MM.1S (cell line): ENCODE results near the gene STK32C.

Experiments used
- DNase-seq: peaks from one replicate; pipeline ENCODE4 v3.0.0-alpha.2; 2015
- H2AFZ ChIP-seq: fragments of 300-600 bp; sonication (generic); 2 replicates; pipeline ENCODE4 v1.6.0; 2016; ENCODE audit warnings: antibody characterized with exemption, low read length
- H3F3A ChIP-seq: fragments of 300-600 bp; sonication (generic); 2 replicates; pipeline ENCODE4 v1.6.1; 2016; ENCODE audit warnings: mild to moderate bottlenecking, antibody characterized with exemption, low read length, moderate library complexity, mixed read lengths; ENCODE audit not compliant: insufficient read depth
- H3K27ac ChIP-seq: fragments of 300-600 bp; sonication (generic); 2 replicates; pipeline ENCODE4 v1.5.1; 2016; ENCODE audit warnings: mild to moderate bottlenecking, low read length
- H3K27me3 ChIP-seq: fragments of 300-600 bp; sonication (generic); replicated peaks from 2 replicates; pipeline ENCODE4 v1.6.0; 2016; ENCODE audit warnings: low read length; ENCODE audit not compliant: insufficient read depth
- H3K36me3 ChIP-seq: fragments of 300-600 bp; sonication (generic); replicated peaks from 2 replicates; pipeline ENCODE4 v1.6.1; 2016; ENCODE audit warnings: mild to moderate bottlenecking, low read length, mixed read lengths; ENCODE audit not compliant: insufficient read depth
- H3K4me1 ChIP-seq: fragments of 300-600 bp; sonication (generic); 2 replicates; pipeline ENCODE4 v1.6.1; 2016; ENCODE audit warnings: low read length, mixed read lengths
- H3K4me2 ChIP-seq: fragments of 300-600 bp; sonication (generic); 2 replicates; pipeline ENCODE4 v1.6.0; 2016; ENCODE audit warnings: low read depth, low read length
- H3K4me3 ChIP-seq: fragments of 300-600 bp; sonication (generic); 2 replicates; pipeline ENCODE4 v1.5.1; 2016; ENCODE audit warnings: low read length, mixed read lengths
- H3K79me2 ChIP-seq: fragments of 300-600 bp; sonication (generic); 2 replicates; pipeline ENCODE4 v1.6.1; 2016; ENCODE audit warnings: mixed run types, low read length, mixed read lengths
- H3K9ac ChIP-seq: fragments of 300-600 bp; sonication (generic); 2 replicates; pipeline ENCODE4 v1.6.1; 2016; ENCODE audit warnings: low read length, mixed read lengths
- H3K9me2 ChIP-seq: fragments of 300-600 bp; sonication (generic); replicated peaks from 2 replicates; pipeline ENCODE4 v1.6.1; 2016; ENCODE audit warnings: mild to moderate bottlenecking, low read length, mixed read lengths; ENCODE audit not compliant: insufficient read depth
- H3K9me3 ChIP-seq: fragments of 300-600 bp; sonication (generic); replicated peaks from 2 replicates; pipeline ENCODE4 v1.6.1; 2016; ENCODE audit warnings: mild to moderate bottlenecking, low read length, mixed read lengths; ENCODE audit not compliant: insufficient read depth
- H4K20me1 ChIP-seq: fragments of 300-600 bp; sonication (generic); 2 replicates; pipeline ENCODE4 v1.6.1; 2016; ENCODE audit warnings: mild to moderate bottlenecking, low read length, moderate library complexity, mixed read lengths; ENCODE audit not compliant: insufficient read depth
- EZH2 ChIP-seq: fragments of 300-600 bp; sonication (generic); optimal IDR thresholded peaks from 2 replicates; pipeline ENCODE3; 2017; ENCODE audit warnings: low read depth, mild to moderate bottlenecking, antibody characterized with exemption, low read length, mixed read lengths
- EZH2phosphoT487 ChIP-seq: fragments of 300-600 bp; sonication (generic); IDR thresholded peaks from 2 replicates; pipeline ENCODE4 v1.6.1; 2018; ENCODE audit warnings: antibody characterized with exemption, low read length
- TF ChIP-seq, protein P1 (sequence below): fragments of 300-600 bp; sonication (generic); IDR thresholded peaks from 2 replicates; pipeline ENCODE4 v1.5.1; 2016; ENCODE audit warnings: antibody characterized with exemption, low read length, mixed read lengths

Gene STK32C

DNA sequence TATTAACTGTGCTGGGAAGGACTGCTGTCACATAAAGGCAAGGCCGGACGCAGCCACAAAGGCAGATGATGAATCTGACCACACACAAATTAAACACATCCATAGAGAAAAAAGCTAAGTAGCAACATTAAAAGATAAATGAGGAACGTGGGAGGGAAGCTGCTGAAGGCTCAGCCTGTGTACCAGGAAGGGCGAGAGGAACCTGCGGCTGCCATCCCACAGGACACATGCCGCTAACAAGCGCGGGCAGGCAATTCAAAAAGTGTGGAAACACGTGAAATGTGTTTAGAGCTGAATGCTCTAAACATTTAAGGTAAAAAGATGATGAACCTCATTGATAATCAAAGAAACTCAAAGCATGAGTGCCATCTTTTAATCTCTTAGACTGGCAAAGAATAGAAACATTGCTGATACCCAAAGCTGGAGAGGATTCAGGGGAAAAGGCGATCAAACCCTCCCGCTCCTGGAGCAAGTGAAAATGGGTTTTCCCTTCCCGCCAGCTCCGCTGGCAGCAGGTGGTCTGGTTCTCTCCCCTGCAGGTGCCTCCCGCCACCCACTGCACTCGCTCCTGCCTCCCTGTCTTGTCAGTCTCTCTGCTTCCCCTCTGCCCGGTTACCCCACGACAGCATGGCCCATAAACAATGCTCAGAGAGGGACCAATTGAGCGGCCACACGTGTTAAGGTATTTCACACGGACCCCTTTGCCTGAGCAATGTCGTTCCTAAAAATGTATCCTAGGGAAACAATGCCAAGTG lies 4.2 kb downstream of the STK32C start:
- Histone ChIP-seq H3K27me3 (no peaks in the 10 kb centered on the region), H3K9me2 (no peaks in the 10 kb centered on the region), H3K4me3 (peak overlapping the region; percentile 55), H3K9ac (peak overlapping the region; percentile 38), H3K79me2 (peaks cover 75% of the 10 kb centered on the region), H3K36me3 (no peaks in the 10 kb centered on the region), H2AFZ (peak overlapping the region; percentile 25; the same call in 1 of the 2 replicates), H4K20me1 (no peaks in the 10 kb centered on the region), H3K27ac (peak overlapping the region; percentile 85), H3K4me1 (peaks cover 23% of the 10 kb centered on the region), H3K4me2 (peak overlapping the region; percentile 79), H3F3A (peaks cover 19% of the 10 kb centered on the region), H3K9me3 (no peaks in the 10 kb centered on the region)
- TF ChIP-seq EZH2 (no peak), EZH2phosphoT487 (no peak)
- TF ChIP-seq, protein P1, sequence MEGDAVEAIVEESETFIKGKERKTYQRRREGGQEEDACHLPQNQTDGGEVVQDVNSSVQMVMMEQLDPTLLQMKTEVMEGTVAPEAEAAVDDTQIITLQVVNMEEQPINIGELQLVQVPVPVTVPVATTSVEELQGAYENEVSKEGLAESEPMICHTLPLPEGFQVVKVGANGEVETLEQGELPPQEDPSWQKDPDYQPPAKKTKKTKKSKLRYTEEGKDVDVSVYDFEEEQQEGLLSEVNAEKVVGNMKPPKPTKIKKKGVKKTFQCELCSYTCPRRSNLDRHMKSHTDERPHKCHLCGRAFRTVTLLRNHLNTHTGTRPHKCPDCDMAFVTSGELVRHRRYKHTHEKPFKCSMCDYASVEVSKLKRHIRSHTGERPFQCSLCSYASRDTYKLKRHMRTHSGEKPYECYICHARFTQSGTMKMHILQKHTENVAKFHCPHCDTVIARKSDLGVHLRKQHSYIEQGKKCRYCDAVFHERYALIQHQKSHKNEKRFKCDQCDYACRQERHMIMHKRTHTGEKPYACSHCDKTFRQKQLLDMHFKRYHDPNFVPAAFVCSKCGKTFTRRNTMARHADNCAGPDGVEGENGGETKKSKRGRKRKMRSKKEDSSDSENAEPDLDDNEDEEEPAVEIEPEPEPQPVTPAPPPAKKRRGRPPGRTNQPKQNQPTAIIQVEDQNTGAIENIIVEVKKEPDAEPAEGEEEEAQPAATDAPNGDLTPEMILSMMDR, result no peak
- DNase-seq, result peak; percentile 32

DNA sequence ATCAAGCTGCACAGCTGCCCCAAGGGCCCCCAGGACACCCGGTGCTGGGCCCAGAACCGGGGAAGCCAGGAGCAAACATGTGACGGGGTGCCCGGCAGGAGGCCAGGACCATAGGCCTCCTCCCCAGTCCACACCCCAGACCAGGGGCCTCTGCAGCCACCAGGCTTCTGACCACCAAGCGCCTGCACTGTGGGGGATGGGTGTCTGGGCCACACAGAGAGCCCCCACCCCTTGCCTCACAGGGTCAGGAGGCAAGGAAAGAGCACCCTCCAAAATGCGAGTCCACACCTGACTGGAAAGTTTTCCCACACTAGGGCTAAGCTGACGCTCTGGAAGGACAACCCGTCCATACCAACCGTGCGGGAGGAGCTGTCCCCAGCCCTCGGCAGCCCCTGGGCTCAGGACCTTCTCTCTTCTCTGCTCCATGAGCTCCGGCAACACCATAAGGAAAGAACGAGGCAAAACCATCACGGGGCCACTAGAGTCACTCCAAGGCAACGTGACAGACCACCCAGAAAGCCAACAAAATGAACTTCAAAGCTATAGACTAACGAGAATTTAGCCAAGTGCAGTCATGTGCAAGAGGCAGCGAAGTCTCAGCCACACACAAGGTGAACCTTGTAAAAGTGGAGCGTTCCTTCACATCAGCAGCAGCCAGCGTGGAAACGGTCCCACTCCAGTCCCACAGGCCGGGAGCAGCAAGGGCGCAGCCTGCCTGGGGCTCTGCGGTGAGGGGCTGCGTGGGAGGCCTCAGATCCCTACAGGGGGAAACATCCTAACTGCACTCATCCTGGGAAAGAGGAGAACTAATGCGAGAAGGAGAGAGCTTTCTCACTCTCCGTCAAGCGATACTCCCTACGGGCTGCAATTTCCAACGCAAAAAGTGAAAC lies 5.1 kb downstream of the STK32C start:
- H3K27me3 ChIP-seq, result no peaks in the 10 kb centered on the region
- TF ChIP-seq EZH2, result no peak
- TF ChIP-seq, protein P1, result no peak
- TF ChIP-seq EZH2phosphoT487, result no peak
- peaks cover 84% of the 10 kb centered on the region for H3K79me2 ChIP-seq
- H3K4me1 ChIP-seq, result peaks cover 23% of the 10 kb centered on the region
- peak overlapping the region; percentile 85; the same call in 1 of the 2 replicates for H3K27ac ChIP-seq
- H3K9ac ChIP-seq, result no peak overlapping the region; the same call in 1 of the 2 replicates
- no peaks in the 10 kb centered on the region for H3K36me3 ChIP-seq
- H3K4me3 ChIP-seq, result peak overlapping the region; percentile 55; the same call in 1 of the 2 replicates
- DNase-seq, result no peak
- H3K9me2 ChIP-seq, result no peaks in the 10 kb centered on the region
- no peak overlapping the region for H2AFZ ChIP-seq
- H4K20me1 ChIP-seq, result no peaks in the 10 kb centered on the region
- peaks cover 19% of the 10 kb centered on the region for H3F3A ChIP-seq
- peak overlapping the region; percentile 79 for H3K4me2 ChIP-seq
- H3K9me3 ChIP-seq, result no peaks in the 10 kb centered on the region

GRCh38 chr10:132301371-132302330 lies 6.1 kb downstream of the STK32C start:
- H3K27me3 ChIP-seq, result no peaks in the 10 kb centered on the region
- no peak overlapping the region for H3K9ac ChIP-seq
- TF ChIP-seq EZH2phosphoT487 (no peak), EZH2 (no peak)
- TF ChIP-seq, protein P1, result no peak
- peaks cover 19% of the 10 kb centered on the region for H3F3A ChIP-seq
- H3K9me2 ChIP-seq, result no peaks in the 10 kb centered on the region
- no peak overlapping the region for H3K4me3 ChIP-seq
- no peak overlapping the region for H3K4me2 ChIP-seq
- H3K36me3 ChIP-seq, result no peaks in the 10 kb centered on the region
- H3K4me1 ChIP-seq, result peaks cover 23% of the 10 kb centered on the region
- no peak overlapping the region for H3K27ac ChIP-seq
- no peak for DNase-seq
- no peak overlapping the region for H2AFZ ChIP-seq
- no peaks in the 10 kb centered on the region for H4K20me1 ChIP-seq
- peaks cover 86% of the 10 kb centered on the region for H3K79me2 ChIP-seq
- H3K9me3 ChIP-seq, result no peaks in the 10 kb centered on the region
